GM18909 (cell line): ENCODE data around the gene CDC42EP5.

Source experiments
- ATAC-seq: cut with Tn5 transposase; IDR thresholded peaks from one replicate; pipeline ENCODE4 v1.9.1; 2021; ENCODE audit warnings: mild to moderate bottlenecking; ENCODE audit not compliant: unreplicated experiment, poor library complexity

Gene CDC42EP5

GRCh38 chr19:54463531-54464043, 9.5 kb downstream of the CDC42EP5 start, which contains the start of gene LENG9:
Gene LENG9 (minus strand): TSS chr19:54463778. CDS start chr19:54463526, 252 bp downstream.
- ATAC-seq, result peak; percentile 70

- peak; percentile 8 for ATAC-seq
Measured at GRCh38 chr19:54462655-54463530, 10.2 kb downstream of the CDC42EP5 start.

- no peak for ATAC-seq
Measured at GRCh38 chr19:54462047-54462654, 10.9 kb downstream of the CDC42EP5 start.

GRCh38 chr19:54461613-54462012, 11.5 kb downstream of the CDC42EP5 start:
- ATAC-seq, result no peak

- ATAC-seq, result no peak
Measured at GRCh38 chr19:54461210-54461609, 11.9 kb downstream of the CDC42EP5 start.

GRCh38 chr19:54460230-54461005, 12.7 kb downstream of the CDC42EP5 start:
- no peak for ATAC-seq

GRCh38 chr19:54459282-54460229, 13.5 kb downstream of the CDC42EP5 start:
- no peak for ATAC-seq

- no peak for ATAC-seq
Measured at GRCh38 chr19:54458648-54459281, 14.3 kb downstream of the CDC42EP5 start.

GRCh38 chr19:54457773-54458647, 15.1 kb downstream of the CDC42EP5 start:
- ATAC-seq, result no peak

GRCh38 chr19:54456423-54457373, 16.4 kb downstream of the CDC42EP5 start:
- no peak for ATAC-seq

GRCh38 chr19:54455786-54456422, 17.2 kb downstream of the CDC42EP5 start:
- ATAC-seq, result no peak

GRCh38 chr19:54454781-54455675, 18.1 kb downstream of the CDC42EP5 start:
- no peak for ATAC-seq

GRCh38 chr19:54453921-54454780, 18.9 kb downstream of the CDC42EP5 start:
- ATAC-seq, result no peak

GRCh38 chr19:54452626-54453025, 20.5 kb downstream of the CDC42EP5 start:
- ATAC-seq, result no peak

- no peak for ATAC-seq
Measured at GRCh38 chr19:54451997-54452396, 21.1 kb downstream of the CDC42EP5 start.
